Gastrocnemius medialis (tissue), 4 donors: Measurements from ENCODE around the gene AGAP2.

ENCODE experiments used
- POLR2A ChIP-seq, 2 donors: fragments of 450-650 bp; IDR thresholded peaks; one replicate each; pipeline ENCODE4 v1.6.1; 2017; ENCODE audit warnings: antibody characterized with exemption in 2 of 2, mild to moderate bottlenecking in 2 of 2, moderate library complexity in 2 of 2
- TF ChIP-seq, protein P1 (sequence below), 5 experiments: fragments of 450-650 bp in 3 of 5; fragments of 200-600 bp in 2 of 5; sonication (generic) in 2 of 5; IDR thresholded peaks in 4 of 5; conservative IDR thresholded peaks in 1 of 5; 1 replicate in 4 of 5; 2 replicates in 1 of 5; pipeline ENCODE4 v1.5.1; 2016 to 2019; ENCODE audit warnings: antibody characterized with exemption in 5 of 5, mild to moderate bottlenecking in 3 of 5, moderate library complexity in 3 of 5

DNA sequence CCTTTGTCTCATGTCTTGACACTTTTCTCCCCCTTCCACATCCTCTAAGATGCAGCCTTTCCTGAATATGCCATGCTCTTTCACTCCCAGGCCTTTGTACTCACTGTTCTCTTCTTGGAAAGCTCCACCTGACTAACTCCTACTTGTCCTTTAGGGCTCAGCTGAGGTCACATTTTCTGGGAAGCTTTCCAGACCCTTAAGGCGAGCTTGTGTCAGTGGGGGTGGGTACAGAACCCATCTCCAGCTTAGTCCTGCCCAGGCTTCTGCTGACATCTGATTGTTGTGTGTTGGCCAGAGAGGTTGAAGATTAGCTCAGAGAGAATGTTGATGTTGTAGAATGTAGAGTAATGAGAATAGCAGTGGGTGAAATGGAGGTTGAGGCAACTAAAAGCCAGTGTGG, 41.2 kb upstream of the AGAP2 start:
- TF ChIP-seq, protein P1, sequence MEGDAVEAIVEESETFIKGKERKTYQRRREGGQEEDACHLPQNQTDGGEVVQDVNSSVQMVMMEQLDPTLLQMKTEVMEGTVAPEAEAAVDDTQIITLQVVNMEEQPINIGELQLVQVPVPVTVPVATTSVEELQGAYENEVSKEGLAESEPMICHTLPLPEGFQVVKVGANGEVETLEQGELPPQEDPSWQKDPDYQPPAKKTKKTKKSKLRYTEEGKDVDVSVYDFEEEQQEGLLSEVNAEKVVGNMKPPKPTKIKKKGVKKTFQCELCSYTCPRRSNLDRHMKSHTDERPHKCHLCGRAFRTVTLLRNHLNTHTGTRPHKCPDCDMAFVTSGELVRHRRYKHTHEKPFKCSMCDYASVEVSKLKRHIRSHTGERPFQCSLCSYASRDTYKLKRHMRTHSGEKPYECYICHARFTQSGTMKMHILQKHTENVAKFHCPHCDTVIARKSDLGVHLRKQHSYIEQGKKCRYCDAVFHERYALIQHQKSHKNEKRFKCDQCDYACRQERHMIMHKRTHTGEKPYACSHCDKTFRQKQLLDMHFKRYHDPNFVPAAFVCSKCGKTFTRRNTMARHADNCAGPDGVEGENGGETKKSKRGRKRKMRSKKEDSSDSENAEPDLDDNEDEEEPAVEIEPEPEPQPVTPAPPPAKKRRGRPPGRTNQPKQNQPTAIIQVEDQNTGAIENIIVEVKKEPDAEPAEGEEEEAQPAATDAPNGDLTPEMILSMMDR (IDR thresholded peaks at IDR 0.05 in 4 of 5, conservative IDR thresholded peaks at IDR 0.05 in 1 of 5), result no peak
- no peak for TF ChIP-seq POLR2A (IDR thresholded peaks at IDR 0.05)
